Glutamatergic neuron (in vitro differentiated cells): ENCODE measurements around the gene PPP1R2. TPM values are rescaled to one million over a fixed set of nuclear protein-coding genes. Genes with fewer than 3 reads are reported as not detected.
"Not testable (repeated sequence)": the region's sequence is repeated elsewhere in the genome, so short reads cannot be mapped to it uniquely, and the experiment has no call there.

Experiments used
- DNase-seq: peaks from one replicate; pipeline ENCODE4 v3.0.0; 2022
- H3K27ac Mint-ChIP-seq: one replicate; pipeline ENCODE4 v1.8.0; 2020; ENCODE audit warnings: mild to moderate bottlenecking, mixed read lengths, inconsistent platforms; ENCODE audit not compliant: unreplicated experiment
- H3K27me3 Mint-ChIP-seq: one replicate; pipeline ENCODE4 v1.8.0; 2020; ENCODE audit warnings: mild to moderate bottlenecking, moderate library complexity, mixed read lengths, inconsistent platforms; ENCODE audit not compliant: unreplicated experiment
- H3K36me3 Mint-ChIP-seq: one replicate; pipeline ENCODE4 v1.8.0; 2020; ENCODE audit warnings: mild to moderate bottlenecking, mixed read lengths, inconsistent platforms; ENCODE audit not compliant: unreplicated experiment
- H3K4me1 Mint-ChIP-seq: one replicate; pipeline ENCODE4 v1.8.0; 2020; ENCODE audit warnings: mild to moderate bottlenecking, low read depth, mixed read lengths, inconsistent platforms; ENCODE audit not compliant: unreplicated experiment
- H3K4me3 Mint-ChIP-seq: one replicate; pipeline ENCODE4 v1.8.0; 2020; ENCODE audit warnings: mild to moderate bottlenecking, mixed read lengths, inconsistent platforms; ENCODE audit not compliant: unreplicated experiment
- H3K9me3 Mint-ChIP-seq: one replicate; pipeline ENCODE4 v1.8.0; 2020; ENCODE audit warnings: mild to moderate bottlenecking, moderate library complexity, mixed read lengths, inconsistent platforms; ENCODE audit not compliant: unreplicated experiment
- total RNA-seq: library from RNA; stranded (reverse); fragmentation: NEBNext Ultra II Directional; extraction: Animal tissue kit (Norgen Biotek cat#: 25700); gene quantifications from one replicate; pipeline ENCODE4 v1.2.1, GENCODE V29; 2021; ENCODE audit not compliant: unreplicated experiment
- TF ChIP-seq, protein P1 (sequence below): fragments of 200-600 bp; sonication (generic); IDR thresholded peaks from one replicate; pipeline ENCODE4 v1.5.0; 2021; ENCODE audit not compliant: partially characterized antibody, unreplicated experiment

PPP1R2 gene
- total RNA-seq, 1 donor from 2014 or later, result 29.7 TPM

DNA sequence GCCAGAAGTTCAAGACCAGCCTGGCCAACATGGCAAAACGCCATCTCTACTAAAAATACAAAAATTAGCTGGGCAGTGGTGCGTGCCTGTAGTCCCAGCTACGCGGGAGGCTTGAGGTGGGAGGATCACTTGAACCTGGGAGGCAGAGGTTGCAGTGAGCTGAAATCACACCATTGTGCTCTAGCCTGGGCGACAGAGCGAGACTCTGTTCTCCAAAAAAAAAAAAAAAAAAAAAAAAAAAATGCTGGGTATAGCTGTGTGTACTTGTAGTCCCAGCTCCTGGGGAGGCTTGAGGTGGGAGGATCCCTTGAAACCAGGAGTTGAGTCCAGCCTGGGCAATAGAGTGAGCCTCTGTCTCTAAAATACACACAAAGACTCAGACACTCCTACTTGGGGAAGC is 32.0 kb downstream of the PPP1R2 start:
- TF ChIP-seq, protein P1, sequence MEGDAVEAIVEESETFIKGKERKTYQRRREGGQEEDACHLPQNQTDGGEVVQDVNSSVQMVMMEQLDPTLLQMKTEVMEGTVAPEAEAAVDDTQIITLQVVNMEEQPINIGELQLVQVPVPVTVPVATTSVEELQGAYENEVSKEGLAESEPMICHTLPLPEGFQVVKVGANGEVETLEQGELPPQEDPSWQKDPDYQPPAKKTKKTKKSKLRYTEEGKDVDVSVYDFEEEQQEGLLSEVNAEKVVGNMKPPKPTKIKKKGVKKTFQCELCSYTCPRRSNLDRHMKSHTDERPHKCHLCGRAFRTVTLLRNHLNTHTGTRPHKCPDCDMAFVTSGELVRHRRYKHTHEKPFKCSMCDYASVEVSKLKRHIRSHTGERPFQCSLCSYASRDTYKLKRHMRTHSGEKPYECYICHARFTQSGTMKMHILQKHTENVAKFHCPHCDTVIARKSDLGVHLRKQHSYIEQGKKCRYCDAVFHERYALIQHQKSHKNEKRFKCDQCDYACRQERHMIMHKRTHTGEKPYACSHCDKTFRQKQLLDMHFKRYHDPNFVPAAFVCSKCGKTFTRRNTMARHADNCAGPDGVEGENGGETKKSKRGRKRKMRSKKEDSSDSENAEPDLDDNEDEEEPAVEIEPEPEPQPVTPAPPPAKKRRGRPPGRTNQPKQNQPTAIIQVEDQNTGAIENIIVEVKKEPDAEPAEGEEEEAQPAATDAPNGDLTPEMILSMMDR, result no peak
- Mint-ChIP-seq H3K4me1 (no peaks in the 10 kb centered on the region), H3K27ac (no peak overlapping the region), H3K27me3 (no peaks in the 10 kb centered on the region), H3K9me3 (no peaks in the 10 kb centered on the region), H3K4me3 (no peak overlapping the region), H3K36me3 (no peaks in the 10 kb centered on the region)
- no peak for DNase-seq

DNA sequence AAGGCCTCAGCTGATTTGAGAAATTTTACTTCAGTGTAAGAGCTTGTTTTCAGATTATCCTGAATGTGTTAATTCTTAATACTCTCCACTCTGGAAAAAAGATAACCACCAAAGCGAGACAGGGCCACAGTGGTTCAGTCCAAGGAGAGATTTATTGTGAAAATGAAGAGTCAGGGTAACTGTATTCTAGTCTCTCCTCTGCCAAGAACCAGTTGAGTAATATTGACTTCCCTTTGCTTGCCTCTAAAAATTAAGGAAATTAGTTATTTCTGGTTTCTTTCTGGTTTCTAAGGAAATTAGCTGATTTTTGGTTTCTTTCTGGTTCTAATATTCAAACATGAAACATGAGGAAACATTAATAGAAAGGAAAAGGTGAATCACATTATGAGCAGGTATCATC is 34.9 kb downstream of the PPP1R2 start:
- H3K4me1 Mint-ChIP-seq, result no peaks in the 10 kb centered on the region
- no peak for DNase-seq
- no peaks in the 10 kb centered on the region for H3K27me3 Mint-ChIP-seq
- no peak overlapping the region for H3K27ac Mint-ChIP-seq
- TF ChIP-seq, protein P1, result no peak
- H3K9me3 Mint-ChIP-seq, result no peaks in the 10 kb centered on the region
- H3K36me3 Mint-ChIP-seq, result no peaks in the 10 kb centered on the region
- H3K4me3 Mint-ChIP-seq, result no peak overlapping the region

DNA sequence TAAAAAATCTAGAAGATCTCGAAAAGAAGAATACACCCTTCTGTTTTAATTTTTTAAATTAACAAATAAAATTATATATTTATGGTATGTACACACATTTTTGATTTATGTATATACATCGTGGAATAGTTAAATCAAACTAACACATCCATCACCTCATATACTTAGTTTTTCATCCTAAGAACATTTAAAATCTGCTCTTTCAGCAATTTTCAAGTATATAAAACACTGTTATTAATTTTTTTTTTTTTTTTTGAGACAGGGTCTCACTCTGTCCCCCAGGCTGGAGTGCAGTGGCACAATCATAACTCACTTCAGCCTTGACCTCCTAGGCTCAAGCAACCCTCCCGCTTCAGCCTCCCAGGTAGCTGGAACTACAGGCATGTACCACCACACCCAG is 67.5 kb downstream of the PPP1R2 start:
- Mint-ChIP-seq H3K9me3 (no peaks in the 10 kb centered on the region), H3K27ac (no peak overlapping the region), H3K4me1 (no peaks in the 10 kb centered on the region), H3K27me3 (peaks cover 3% of the 10 kb centered on the region), H3K4me3 (no peak overlapping the region), H3K36me3 (no peaks in the 10 kb centered on the region)
- TF ChIP-seq, protein P1, result no peak
- no peak for DNase-seq

DNA sequence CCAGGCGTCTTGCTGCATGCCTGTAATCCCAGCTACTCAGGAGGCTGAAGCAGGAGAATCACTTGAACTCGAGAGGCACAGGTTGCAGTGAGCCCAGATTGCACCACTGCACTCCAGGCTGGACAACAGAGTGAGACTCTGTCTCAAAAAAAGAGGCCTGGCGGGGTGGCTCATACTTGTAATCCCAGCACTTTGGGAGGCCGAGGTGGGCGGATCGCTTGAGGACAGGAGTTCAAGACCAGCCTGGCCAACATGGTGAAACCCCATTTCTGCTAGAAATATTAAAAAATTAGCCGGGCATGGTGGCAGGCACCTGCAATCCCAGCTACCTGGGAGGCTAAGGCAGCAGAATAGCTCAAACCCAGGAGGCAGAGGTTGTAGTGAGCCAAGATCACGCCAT is 68.0 kb downstream of the PPP1R2 start:
- H3K36me3 Mint-ChIP-seq, H3K4me3 Mint-ChIP-seq, H3K27me3 Mint-ChIP-seq, H3K9me3 Mint-ChIP-seq, DNase-seq, H3K4me1 Mint-ChIP-seq, H3K27ac Mint-ChIP-seq: not testable (repeated sequence)

DNA sequence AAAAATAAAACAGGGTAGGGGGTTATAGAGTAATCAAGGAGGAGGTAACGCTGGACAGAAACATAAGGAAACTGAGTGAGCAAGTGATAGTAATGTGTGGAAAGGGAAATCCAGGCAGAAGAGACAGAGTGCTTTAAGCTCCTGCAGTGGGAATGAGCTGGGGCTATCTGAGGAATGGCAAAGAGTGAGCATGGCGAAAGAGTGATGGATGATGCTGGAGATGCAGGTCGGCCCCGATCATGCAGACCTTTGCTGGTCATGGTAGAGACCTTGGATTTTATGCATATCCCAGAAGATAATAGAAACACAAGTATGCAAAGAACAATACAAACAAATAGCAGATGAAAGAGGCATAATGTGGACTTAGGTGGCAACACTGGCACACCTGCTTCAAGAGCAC is 74.3 kb downstream of the PPP1R2 start:
- peaks cover 15% of the 10 kb centered on the region for H3K36me3 Mint-ChIP-seq
- H3K4me1 Mint-ChIP-seq, result no peaks in the 10 kb centered on the region
- no peak overlapping the region for H3K27ac Mint-ChIP-seq
- H3K4me3 Mint-ChIP-seq, result no peak overlapping the region
- no peaks in the 10 kb centered on the region for H3K27me3 Mint-ChIP-seq
- DNase-seq, result no peak
- TF ChIP-seq, protein P1, result no peak
- H3K9me3 Mint-ChIP-seq, result peaks cover 3% of the 10 kb centered on the region

DNA sequence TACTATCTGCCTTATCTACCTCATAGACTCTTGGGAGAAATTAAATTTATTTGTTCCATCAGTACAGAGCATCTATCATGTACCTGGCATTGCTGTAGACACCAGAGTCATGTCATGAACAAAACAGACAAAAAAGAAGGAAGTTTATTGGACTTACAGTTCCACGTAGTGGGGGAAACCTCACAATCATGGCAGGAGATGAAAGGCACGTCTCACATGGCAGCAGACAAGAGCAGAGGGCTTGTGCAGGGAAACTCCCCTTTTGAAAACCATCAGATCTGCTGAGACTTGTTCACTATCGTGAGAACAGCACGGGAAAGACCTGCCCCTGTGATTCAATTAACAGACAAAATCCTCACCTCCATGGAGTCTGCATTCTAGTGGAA is 74.7 kb downstream of the PPP1R2 start:
- Mint-ChIP-seq H3K4me1 (no peaks in the 10 kb centered on the region), H3K36me3 (peaks cover 15% of the 10 kb centered on the region), H3K27me3 (no peaks in the 10 kb centered on the region), H3K9me3 (peaks cover 3% of the 10 kb centered on the region), H3K27ac (no peak overlapping the region), H3K4me3 (no peak overlapping the region)
- DNase-seq, result no peak
- TF ChIP-seq, protein P1, result no peak
